Measurements from ENCODE around the gene PSEN1.
"Not testable (repeated sequence)": the region's sequence is repeated elsewhere in the genome, so short reads cannot be mapped to it uniquely, and the experiment has no call there.

PSEN1 gene

GRCh38 chr14:73173092-73173735, 36.9 kb downstream of the PSEN1 start:
- Histone ChIP-seq H3K9me3 (no peaks in the 10 kb centered on the region), H3K4me3 (ENCODE audit: low read depth, low read length) (no peak overlapping the region), H3K4me1 (no peaks in the 10 kb centered on the region), H3K27me3 (no peaks in the 10 kb centered on the region), H3K36me3 (peaks cover 14% of the 10 kb centered on the region)
- TF ChIP-seq CTCF (IDR thresholded peaks at IDR 0.05; ENCODE audit: low read depth, low read length), result peak; percentile 69
- DNase-seq, result peak; percentile 13

GRCh38 chr14:73176685-73177084, 40.4 kb downstream of the PSEN1 start:
- H3K27me3 ChIP-seq, result no peaks in the 10 kb centered on the region
- no peak for DNase-seq
- H3K36me3 ChIP-seq, result peaks cover 9% of the 10 kb centered on the region

GRCh38 chr14:73180385-73180805, 44.1 kb downstream of the PSEN1 start:
- TF ChIP-seq CTCF (IDR thresholded peaks at IDR 0.05; ENCODE audit: low read depth, low read length), result no peak

More at GRCh38 chr14:73176685-73177084, 40.4 kb downstream of the PSEN1 start:
- no peak overlapping the region for H3K4me3 ChIP-seq (ENCODE audit: low read depth, low read length)
- no peaks in the 10 kb centered on the region for H3K4me1 ChIP-seq
- H3K9me3 ChIP-seq, result no peaks in the 10 kb centered on the region
- TF ChIP-seq CTCF (IDR thresholded peaks at IDR 0.05; ENCODE audit: low read depth, low read length), result no peak

GRCh38 chr14:73180969-73181368, 44.7 kb downstream of the PSEN1 start:
- H3K9me3 ChIP-seq; H3K4me3 ChIP-seq (ENCODE audit: low read depth, low read length); H3K27me3 ChIP-seq; H3K4me1 ChIP-seq; H3K36me3 ChIP-seq; DNase-seq: not testable (repeated sequence)

More at GRCh38 chr14:73180385-73180805, 44.1 kb downstream of the PSEN1 start:
- no peak for DNase-seq
- no peaks in the 10 kb centered on the region for H3K4me1 ChIP-seq
- H3K36me3 ChIP-seq, result no peaks in the 10 kb centered on the region
- no peaks in the 10 kb centered on the region for H3K27me3 ChIP-seq
- H3K4me3 ChIP-seq (ENCODE audit: low read depth, low read length), result no peak overlapping the region
- H3K9me3 ChIP-seq, result no peaks in the 10 kb centered on the region

GRCh38 chr14:73188501-73188911, 52.2 kb downstream of the PSEN1 start:
- no peak for TF ChIP-seq CTCF (IDR thresholded peaks at IDR 0.05; ENCODE audit: low read depth, low read length)
- H3K36me3 ChIP-seq, result no peaks in the 10 kb centered on the region; the same call in 1 of the 2 replicates

GRCh38 chr14:73189651-73190050, 53.3 kb downstream of the PSEN1 start:
- no peaks in the 10 kb centered on the region; the same call in 1 of the 2 replicates for H3K36me3 ChIP-seq
- no peak for DNase-seq
- H3K4me3 ChIP-seq (ENCODE audit: low read depth, low read length), result no peak overlapping the region
- TF ChIP-seq CTCF (IDR thresholded peaks at IDR 0.05; ENCODE audit: low read depth, low read length), result no peak
- H3K4me1 ChIP-seq, result no peaks in the 10 kb centered on the region
- H3K27me3 ChIP-seq, result no peaks in the 10 kb centered on the region
- no peaks in the 10 kb centered on the region for H3K9me3 ChIP-seq

More at GRCh38 chr14:73188501-73188911, 52.2 kb downstream of the PSEN1 start:
- no peaks in the 10 kb centered on the region for H3K9me3 ChIP-seq
- H3K4me1 ChIP-seq, result no peaks in the 10 kb centered on the region
- no peak for DNase-seq
- H3K27me3 ChIP-seq, result no peaks in the 10 kb centered on the region
- H3K4me3 ChIP-seq (ENCODE audit: low read depth, low read length), result no peak overlapping the region

All from BE2C (cell line).